Upper lobe of left lung (tissue), 6 donors: ENCODE data around the gene SYT7. TPM values are rescaled to one million over a fixed set of nuclear protein-coding genes. Genes with fewer than 3 reads are reported as not detected.

ENCODE experiments used
- ATAC-seq, 2 donors: fragments of 200-7000 bp; cut with Tn5 transposase; one replicate each; pipeline ENCODE4 v1.9.1; 2022; ENCODE audit warnings: mild to moderate bottlenecking in 2 of 2, moderate library complexity in 2 of 2; ENCODE audit not compliant: low FRiP score in 2 of 2
- DNase-seq, 2 donors: peaks; one replicate each; pipeline ENCODE4 v3.0.0-alpha.2; 2019 to 2020
- H3K27ac ChIP-seq, 4 donors: fragments of 200-600 bp; sonication (generic); one replicate each; pipeline ENCODE4 v1.5.1; 2016 to 2019
- H3K27me3 ChIP-seq, 4 donors: fragments of 200-600 bp; sonication (generic); one replicate each; pipeline ENCODE4 v1.5.1; 2017 to 2019
- H3K36me3 ChIP-seq, 4 donors: fragments of 200-600 bp; sonication (generic); one replicate each; pipeline ENCODE4 v1.5.1; 2016 to 2019
- H3K4me1 ChIP-seq, 4 donors: fragments of 200-600 bp; sonication (generic); one replicate each; pipeline ENCODE4 v1.5.1; 2018 to 2019
- H3K4me3 ChIP-seq, 4 donors: fragments of 200-600 bp; sonication (generic); one replicate each; pipeline ENCODE4 v1.5.1; 2017 to 2019; ENCODE audit warnings: mild to moderate bottlenecking in 2 of 4, moderate library complexity in 1 of 4
- H3K9me3 ChIP-seq, 4 donors: fragments of 200-600 bp; sonication (generic); one replicate each; pipeline ENCODE4 v1.5.1; 2018 to 2019
- CTCF ChIP-seq, 6 experiments: fragments of 450-650 bp in 4 of 6; fragments of 200-600 bp in 2 of 6; sonication (generic) in 2 of 6; IDR thresholded peaks; one replicate each; pipeline ENCODE4 v1.5.1; 2016 to 2019; ENCODE audit warnings: antibody characterized with exemption in 6 of 6
- EP300 ChIP-seq, 4 donors: sonication (generic); formaldehyde crosslinking; IDR thresholded peaks; one replicate each; pipeline ENCODE4 v1.5.1; 2017; ENCODE audit warnings: antibody characterized with exemption in 4 of 4, control low read depth in 2 of 4
- POLR2A ChIP-seq, 4 donors: fragments of 450-650 bp; IDR thresholded peaks; one replicate each; pipeline ENCODE4 v1.5.1; 2016 to 2017; ENCODE audit warnings: antibody characterized with exemption in 4 of 4, mild to moderate bottlenecking in 2 of 4
- POLR2AphosphoS5 ChIP-seq, 2 donors: sonication (generic); formaldehyde crosslinking; IDR thresholded peaks; one replicate each; pipeline ENCODE4 v1.5.1; 2017; ENCODE audit warnings: antibody characterized with exemption in 2 of 2
- whole genome bisulfite sequencing, 2 donors: methylation state at CpG; one replicate each; pipeline ENCODE4 v1.1.5; 2017 to 2018; 5-methylcytosine and 5-hydroxymethylcytosine counted together
- total RNA-seq, 6 donors: library from RNA; depleted of rRNA in 4 of 6; stranded (reverse); fragments of >200 nt in 4 of 6; gene quantifications; one replicate each; pipeline versions ENCODE4 v1.1.0 to v1.2.1, GENCODE V29; 2016 to 2021
- donor health status: DM: no; HTN: no; CAD: no; lungs with moderate emphysema.
- donor health status: DM: no; HTN: yes; CAD: no; lungs with severe emphysema.

SYT7 gene
- total RNA-seq, 6 donors from 2014 or later, result 2.1 to 7.3 (median 4.9) TPM

DNA sequence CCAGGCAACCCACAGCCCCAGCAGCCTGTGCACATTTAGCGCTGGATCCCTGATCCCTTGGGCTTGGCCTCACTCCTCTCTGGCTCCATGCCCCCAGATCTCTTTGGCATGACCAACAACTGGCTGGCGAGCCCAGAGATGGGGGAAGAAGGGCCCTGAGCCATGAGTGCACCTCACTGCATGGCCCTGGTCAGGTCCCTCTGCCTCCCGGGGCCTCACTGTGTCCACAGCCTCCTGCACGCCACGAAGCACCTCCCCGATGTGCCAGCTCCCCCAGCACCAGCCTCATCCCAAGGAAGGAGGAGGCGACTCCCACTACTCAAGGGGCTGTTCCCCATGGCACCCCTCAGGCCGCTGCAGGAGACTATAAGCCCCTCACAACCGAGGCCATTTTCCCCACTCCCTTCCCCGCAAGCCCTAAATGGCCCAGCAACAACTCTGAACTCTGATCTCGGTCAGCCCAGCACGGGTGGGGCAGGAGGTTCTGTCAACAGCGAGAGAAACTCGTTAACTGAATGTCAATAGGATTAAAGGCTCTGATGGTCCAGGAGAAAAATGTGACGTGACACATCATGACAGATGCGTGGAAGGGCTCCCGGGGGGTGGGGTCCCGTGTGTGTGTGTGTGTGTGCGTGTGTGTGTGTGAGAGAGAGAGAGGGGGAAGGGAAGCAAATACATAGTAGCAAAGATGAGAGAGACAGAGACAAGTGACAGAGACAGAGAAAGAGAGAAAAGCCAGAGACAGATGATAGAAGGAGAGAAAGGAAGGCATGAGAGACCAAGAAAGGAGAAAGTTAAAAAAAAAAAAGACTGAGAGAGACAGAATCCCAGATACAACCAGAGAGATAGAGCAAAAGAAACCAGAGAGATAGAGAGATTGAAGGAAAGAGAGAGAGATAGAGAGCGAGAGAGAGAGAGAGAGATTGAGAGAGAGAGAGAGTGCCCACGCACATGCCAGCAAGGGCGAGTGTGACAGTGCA, 28.4 kb upstream of the SYT7 start:
- DNase-seq (no peak), ATAC-seq (no peak)
- WGBS, 2 donors, result 57 to 65% methylated on average over 18 to 19 of the region's 22 CpGs
- Histone ChIP-seq H3K4me1 (no peaks in the 10 kb centered on the region), H3K9me3 (no peaks in the 10 kb centered on the region), H3K27me3 (no peaks in the 10 kb centered on the region), H3K27ac (no peak overlapping the region), H3K4me3 (no peak overlapping the region), H3K36me3 (no peaks in the 10 kb centered on the region)
- no peak for TF ChIP-seq EP300 (IDR thresholded peaks at IDR 0.05)
- TF ChIP-seq CTCF (IDR thresholded peaks at IDR 0.05), result no peak
- TF ChIP-seq POLR2AphosphoS5 (IDR thresholded peaks at IDR 0.05), result no peak

GRCh38 chr11:61607920-61608599, 27.2 kb upstream of the SYT7 start:
- no peak for TF ChIP-seq CTCF (IDR thresholded peaks at IDR 0.05)
- TF ChIP-seq POLR2AphosphoS5 (IDR thresholded peaks at IDR 0.05), result no peak
- no peak for TF ChIP-seq POLR2A (IDR thresholded peaks at IDR 0.05)
- TF ChIP-seq EP300 (IDR thresholded peaks at IDR 0.05), result no peak
- Histone ChIP-seq H3K4me1 (no peaks in the 10 kb centered on the region), H3K36me3 (no peaks in the 10 kb centered on the region), H3K27me3 (no peaks in the 10 kb centered on the region), H3K4me3 (no peak overlapping the region), H3K9me3 (no peaks in the 10 kb centered on the region), H3K27ac (no peak overlapping the region)
- WGBS, 2 donors, result 78% methylated on average over 12 to 14 of the region's 14 CpGs
- DNase-seq, result no peak
- ATAC-seq, result no peak

GRCh38 chr11:61607426-61607825, 26.6 kb upstream of the SYT7 start:
- Histone ChIP-seq H3K4me1 (peaks cover 0 to 2% (median 0%) of the 10 kb centered on the region in 4 donors), H3K27ac (no peak overlapping the region), H3K36me3 (no peaks in the 10 kb centered on the region), H3K9me3 (no peaks in the 10 kb centered on the region), H3K27me3 (no peaks in the 10 kb centered on the region), H3K4me3 (no peak overlapping the region)
- DNase-seq, result no peak
- TF ChIP-seq CTCF (IDR thresholded peaks at IDR 0.05) (no peak), POLR2A (IDR thresholded peaks at IDR 0.05) (no peak), POLR2AphosphoS5 (IDR thresholded peaks at IDR 0.05) (no peak), EP300 (IDR thresholded peaks at IDR 0.05) (no peak)
- WGBS, 2 donors, result 77 to 81% methylated on average over 3 of the region's 3 CpGs
- no peak for ATAC-seq

DNA sequence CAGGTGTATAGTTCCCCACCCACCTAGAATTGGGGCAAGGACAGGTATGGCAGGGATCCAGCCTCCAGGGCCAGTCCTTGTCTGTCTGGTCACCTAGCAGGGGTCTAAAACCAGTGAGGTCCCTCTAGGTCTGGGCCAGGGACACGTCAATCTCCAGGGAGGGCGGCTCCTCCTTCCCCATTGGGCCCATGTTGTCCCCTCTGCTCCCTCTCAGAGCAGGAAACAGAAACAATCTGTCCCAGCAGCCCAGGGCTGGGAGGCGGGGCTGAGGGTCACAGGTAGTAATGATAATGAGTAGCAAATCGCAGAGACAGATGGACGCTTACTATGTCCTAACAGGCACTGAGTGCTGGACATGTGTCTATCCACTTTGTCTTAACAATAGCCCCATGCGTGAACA, 22.8 kb upstream of the SYT7 start:
- Histone ChIP-seq H3K4me1 (peaks cover 0 to 3% (median 1%) of the 10 kb centered on the region in 4 donors), H3K4me3 (no peak overlapping the region), H3K27ac (peak overlapping the region in 1 of 4 donors; percentile 46), H3K36me3 (no peaks in the 10 kb centered on the region), H3K27me3 (no peaks in the 10 kb centered on the region), H3K9me3 (no peaks in the 10 kb centered on the region)
- WGBS, 2 donors, result 77 to 98% methylated on average over 4 to 6 of the region's 6 CpGs
- DNase-seq, result no peak
- TF ChIP-seq POLR2A (IDR thresholded peaks at IDR 0.05) (no peak), POLR2AphosphoS5 (IDR thresholded peaks at IDR 0.05) (no peak), EP300 (IDR thresholded peaks at IDR 0.05) (no peak), CTCF (IDR thresholded peaks at IDR 0.05) (no peak)
- no peak for ATAC-seq
